Fibroblast of skin of abdomen (primary cell): Measurements from ENCODE around the gene VPS52.
A peak's percentile ranks its signal among the peaks of the same experiment; 100 is the strongest.
"Not testable (repeated sequence)": the region's sequence is repeated elsewhere in the genome, so short reads cannot be mapped to it uniquely, and the experiment has no call there.

Experiments used
- DNase-seq: peaks from one replicate; pipeline ENCODE4 v3.0.0-alpha.2; 2013

VPS52 gene

GRCh38 chr6:33248932-33249731 is 22.5 kb downstream of the VPS52 start:
- peak; percentile 99 for DNase-seq

DNA sequence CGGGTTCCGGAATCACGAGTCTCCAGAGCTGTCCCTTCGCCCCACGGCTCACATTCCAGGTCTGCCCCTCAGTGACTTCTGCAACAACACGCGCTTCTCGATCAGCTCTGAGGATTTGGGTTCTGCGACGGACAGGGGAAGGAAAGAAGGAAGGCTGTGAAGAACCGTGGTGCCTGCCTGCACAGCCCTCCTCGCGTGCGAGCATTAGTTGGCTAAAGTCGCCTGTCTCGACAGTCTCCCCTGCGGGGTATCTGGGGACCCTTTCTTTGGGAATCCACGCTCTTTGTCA is 23.1 kb downstream of the VPS52 start:
- DNase-seq, result peak; percentile 51

DNA sequence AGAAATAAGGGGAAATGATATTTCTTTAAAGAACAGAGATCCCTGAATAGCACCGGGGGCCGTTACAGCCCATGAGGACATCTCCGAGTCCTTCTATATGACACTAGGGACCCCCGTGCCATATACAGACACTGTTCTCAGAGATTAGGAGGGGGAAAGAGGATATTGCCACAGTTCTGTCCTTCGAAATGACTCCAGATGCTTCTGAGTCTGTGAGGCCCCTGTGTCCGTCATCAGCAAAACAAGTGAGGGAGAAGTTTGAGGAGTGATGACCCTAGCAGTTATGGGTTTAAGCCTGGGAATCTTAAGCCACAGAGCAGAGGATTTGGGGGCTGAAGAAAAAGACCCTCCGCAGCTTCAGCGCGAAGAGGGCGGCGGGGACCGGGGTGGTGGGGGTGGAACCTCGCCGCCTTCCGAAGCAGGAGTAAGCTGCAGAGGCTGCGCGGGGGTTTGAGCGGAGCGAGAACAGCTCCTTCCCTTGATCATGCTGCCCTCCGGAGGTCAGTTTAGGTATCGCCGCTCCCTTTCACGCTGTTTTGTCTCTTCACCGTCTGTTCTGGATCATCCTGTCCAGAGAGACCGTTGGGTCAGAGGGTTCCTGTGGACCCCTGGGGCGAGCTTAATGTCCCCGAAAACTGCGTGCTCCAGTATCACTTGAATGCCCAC is 23.6 kb downstream of the VPS52 start:
- DNase-seq, result peak; percentile 84

- no peak for DNase-seq
Measured at GRCh38 chr6:33243476-33243875, 28.2 kb downstream of the VPS52 start.

GRCh38 chr6:33241968-33242367 is 29.7 kb downstream of the VPS52 start:
- no peak for DNase-seq

DNA sequence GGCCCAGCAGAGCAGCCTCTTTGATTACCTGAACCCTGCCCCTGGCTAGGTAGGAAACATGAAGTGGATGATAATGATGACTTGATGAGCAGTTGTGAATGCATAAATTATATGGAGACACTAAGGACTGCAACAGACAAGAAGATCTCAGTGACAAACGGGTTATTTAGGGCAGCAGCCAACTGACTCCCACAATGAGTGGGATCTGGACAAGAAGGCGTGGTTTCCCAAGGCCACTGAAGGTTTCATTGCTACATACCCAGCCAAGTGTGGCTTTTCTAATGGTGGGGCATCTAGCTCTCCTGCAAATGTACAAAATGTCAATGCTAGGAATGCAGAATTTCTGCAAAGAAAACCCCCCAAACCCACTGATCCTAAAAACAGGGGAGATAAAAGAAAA is 33.9 kb downstream of the VPS52 start:
- no peak for DNase-seq

- no peak for DNase-seq
Measured at GRCh38 chr6:33236852-33237251, 34.8 kb downstream of the VPS52 start.

GRCh38 chr6:33236328-33236727 is 35.3 kb downstream of the VPS52 start:
- no peak for DNase-seq

- no peak for DNase-seq
Measured at GRCh38 chr6:33235221-33235634, 36.4 kb downstream of the VPS52 start.

- not testable (repeated sequence) for DNase-seq
Measured at GRCh38 chr6:33226503-33227120, 45.1 kb downstream of the VPS52 start.

DNA sequence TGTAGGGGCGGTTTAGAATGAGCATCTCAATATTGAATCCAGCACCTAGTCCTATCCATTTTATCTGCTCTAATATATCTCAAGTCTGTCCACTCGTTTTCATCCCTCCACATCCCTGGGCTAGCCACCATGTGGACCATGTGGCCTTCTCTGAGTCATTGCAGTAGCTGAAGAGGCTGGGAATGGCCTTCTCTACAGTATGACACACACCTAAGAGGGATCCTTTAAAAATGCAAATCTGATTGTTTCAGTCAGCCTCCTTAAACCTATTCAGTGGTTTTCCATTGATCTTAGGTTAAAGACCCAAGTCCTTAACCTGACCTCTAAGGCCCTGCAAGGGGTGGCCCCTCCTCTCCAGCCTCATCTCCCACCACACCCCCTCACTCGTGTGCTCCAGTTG is 54.0 kb downstream of the VPS52 start:
- no peak for DNase-seq

GRCh38 chr6:33217246-33217645 is 54.4 kb downstream of the VPS52 start:
- DNase-seq, result no peak

DNA sequence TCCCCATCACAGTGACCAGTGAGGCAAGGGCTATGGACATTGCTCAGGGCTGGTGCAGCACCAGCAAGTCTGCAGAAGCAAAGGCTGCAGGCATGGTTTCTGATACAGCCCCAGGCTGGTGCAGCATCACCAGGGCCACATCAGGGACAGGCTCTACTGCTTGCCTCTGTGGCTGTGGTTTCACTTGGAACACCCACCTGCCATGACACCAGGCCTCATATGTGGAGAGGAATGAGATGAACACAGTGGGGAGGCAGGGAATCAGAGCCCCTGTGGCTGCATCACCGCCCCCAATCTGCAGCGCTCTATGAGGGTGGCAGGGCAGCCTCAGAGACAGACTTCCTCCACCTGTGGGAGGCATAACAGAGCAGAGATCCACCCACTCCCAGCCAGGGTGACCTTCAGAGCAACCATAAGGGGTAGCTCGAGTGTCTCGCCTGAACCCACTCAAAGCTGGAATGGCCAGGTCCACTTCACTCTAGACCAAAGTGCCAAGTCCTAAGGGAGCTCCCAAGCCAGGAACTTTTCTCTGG is 55.5 kb downstream of the VPS52 start:
- DNase-seq, result no peak

DNA sequence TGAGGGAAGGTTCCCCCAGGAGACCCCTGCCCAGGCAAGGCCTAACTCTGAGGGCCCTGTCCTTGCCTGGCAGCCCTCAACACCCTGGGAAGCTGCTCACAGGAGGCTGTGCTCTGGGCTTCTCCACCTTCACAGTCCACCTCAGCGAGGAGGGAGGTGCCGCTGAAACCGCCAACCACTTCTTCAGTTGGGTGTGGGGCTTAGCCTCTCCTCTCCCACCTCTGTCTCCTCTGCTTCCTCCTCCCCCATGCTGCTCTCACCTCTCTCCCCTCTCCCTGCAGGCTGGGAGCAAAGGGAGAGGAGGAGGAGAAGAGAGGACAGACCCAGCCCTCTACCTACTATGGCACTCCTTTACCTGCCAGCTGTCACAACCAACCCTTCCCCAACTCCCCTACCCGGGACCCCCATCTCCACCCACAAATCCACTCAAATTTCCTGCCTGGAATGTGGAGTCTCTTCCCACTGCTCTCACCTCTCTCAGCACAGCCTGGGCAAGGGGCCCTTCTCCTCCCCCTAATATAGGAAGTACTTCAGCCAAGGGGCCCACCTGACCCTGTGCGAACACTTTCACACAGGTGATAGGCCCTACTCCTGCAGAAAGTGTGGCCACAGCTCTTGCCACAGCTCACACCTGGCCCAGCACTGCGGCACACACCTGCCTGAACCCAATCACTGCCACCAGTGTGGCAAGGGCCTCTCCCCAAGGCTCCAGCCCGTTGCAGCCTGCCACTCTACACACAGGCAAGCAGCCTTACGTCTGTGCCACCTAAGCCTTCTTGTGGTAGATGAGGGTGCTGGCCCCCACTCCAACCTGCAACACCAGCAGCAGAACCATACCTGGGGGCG is 56.2 kb downstream of the VPS52 start:
- DNase-seq, result no peak

DNA sequence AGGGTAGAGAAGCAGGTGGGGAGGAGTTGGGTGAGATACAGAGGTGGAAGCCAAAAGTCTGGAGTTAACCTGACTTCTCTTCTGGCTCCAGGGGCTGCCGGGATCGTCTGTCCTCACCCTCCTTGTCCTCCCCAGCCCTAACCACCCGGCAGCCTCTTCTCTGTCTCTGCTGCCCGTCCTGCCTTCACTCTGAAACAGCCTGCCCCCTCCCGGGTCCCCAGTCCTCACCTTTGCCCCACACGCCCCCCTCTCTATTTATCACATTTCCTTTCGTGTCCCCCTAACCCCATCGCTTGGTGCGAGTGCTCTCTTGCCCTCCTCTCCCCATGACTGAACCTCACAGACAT is 57.7 kb downstream of the VPS52 start:
- no peak for DNase-seq

- peak; percentile 31 for DNase-seq
Measured at GRCh38 chr6:33213166-33213988, 58.3 kb downstream of the VPS52 start.

DNA sequence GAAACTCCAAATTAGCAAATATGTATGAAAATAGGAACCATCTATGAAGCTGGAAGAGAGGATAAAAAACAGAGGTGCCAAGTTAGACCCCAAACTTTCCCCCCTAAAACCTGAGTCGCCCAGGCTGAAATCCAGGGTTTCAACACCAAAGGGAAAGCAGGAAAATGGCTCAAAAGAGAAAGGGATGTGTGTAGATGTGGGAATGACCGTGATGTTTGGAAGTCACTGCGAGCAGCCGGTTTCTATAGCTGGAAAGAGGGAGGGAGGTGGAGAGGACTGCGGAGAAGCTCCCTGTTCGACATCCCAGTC is 58.9 kb downstream of the VPS52 start:
- DNase-seq, result no peak

- DNase-seq, result no peak
Measured at GRCh38 chr6:33211666-33212422, 59.8 kb downstream of the VPS52 start.

- DNase-seq, result no peak
Measured at GRCh38 chr6:33211136-33211535, 60.5 kb downstream of the VPS52 start.

- no peak for DNase-seq
Measured at GRCh38 chr6:33209856-33210255, 61.8 kb downstream of the VPS52 start.
